Central memory CD8-positive, alpha-beta T cell (primary cell): ENCODE results near the gene B3GNT8.

Source experiments
- ATAC-seq: fragments of 150-1000 bp; cut with Tn5 transposase; replicated peaks from 2 replicates; pipeline ENCODE4 v1.10.0; 2022; ENCODE audit warnings: mild to moderate bottlenecking, moderate FRiP score, moderate number of reproducible peaks; ENCODE audit not compliant: poor library complexity, severe bottlenecking; ENCODE audit errors: extremely low read depth
- DNase-seq, 2 donors: peaks; one replicate each; pipeline ENCODE4 v3.0.0; 2021; ENCODE audit warnings: low spot score in 2 of 2
- H3K27ac Mint-ChIP-seq: one replicate; pipeline ENCODE4 v1.8.0; 2022; ENCODE audit warnings: low read depth, mild to moderate bottlenecking, moderate library complexity, mixed read lengths
- H3K27me3 Mint-ChIP-seq: one replicate; pipeline ENCODE4 v1.8.0; 2022; ENCODE audit warnings: mixed read lengths
- H3K36me3 Mint-ChIP-seq: one replicate; pipeline ENCODE4 v1.8.0; 2022; ENCODE audit warnings: mild to moderate bottlenecking, moderate library complexity, mixed read lengths; ENCODE audit not compliant: insufficient read depth
- H3K4me1 Mint-ChIP-seq: one replicate; pipeline ENCODE4 v1.8.0; 2022; ENCODE audit warnings: mixed read lengths
- H3K4me3 Mint-ChIP-seq: one replicate; pipeline ENCODE4 v1.8.0; 2022; ENCODE audit warnings: mild to moderate bottlenecking, moderate library complexity, mixed read lengths
- H3K9me3 Mint-ChIP-seq: one replicate; pipeline ENCODE4 v1.8.0; 2022; ENCODE audit warnings: mixed read lengths

Gene B3GNT8

GRCh38 chr19:41431426-41432386 lies 4.5 kb upstream of the B3GNT8 start:
- Mint-ChIP-seq H3K27me3 (no peaks in the 10 kb centered on the region), H3K4me3 (no peak overlapping the region), H3K9me3 (no peaks in the 10 kb centered on the region), H3K27ac (peak overlapping the region; percentile 74), H3K4me1 (peaks cover 21% of the 10 kb centered on the region), H3K36me3 (peaks cover 23% of the 10 kb centered on the region)
- ATAC-seq (no peak), DNase-seq (no peak)

DNA sequence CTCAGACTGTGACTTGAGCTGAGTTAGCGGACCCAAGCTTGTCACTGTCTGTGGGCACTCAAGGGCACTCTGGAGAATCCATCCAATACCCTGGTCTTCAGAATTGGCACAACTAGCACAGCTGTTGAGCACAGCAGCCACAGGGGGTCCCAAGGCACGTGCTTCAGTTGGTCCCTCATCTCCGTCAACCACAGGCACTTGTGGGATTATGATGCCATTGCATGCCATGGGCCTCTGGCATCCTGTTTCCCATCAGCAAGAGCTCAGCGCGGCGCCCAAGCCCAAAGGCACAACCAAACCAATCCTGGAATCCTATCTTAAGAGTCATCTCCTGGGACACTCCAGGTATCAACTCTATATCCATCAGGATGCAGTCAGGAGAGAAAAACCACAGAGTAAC lies 3.7 kb upstream of the B3GNT8 start:
- Mint-ChIP-seq H3K4me3 (no peak overlapping the region), H3K4me1 (peaks cover 21% of the 10 kb centered on the region), H3K36me3 (peaks cover 24% of the 10 kb centered on the region), H3K9me3 (no peaks in the 10 kb centered on the region), H3K27me3 (no peaks in the 10 kb centered on the region), H3K27ac (no peak overlapping the region)
- DNase-seq (no peak), ATAC-seq (no peak)

DNA sequence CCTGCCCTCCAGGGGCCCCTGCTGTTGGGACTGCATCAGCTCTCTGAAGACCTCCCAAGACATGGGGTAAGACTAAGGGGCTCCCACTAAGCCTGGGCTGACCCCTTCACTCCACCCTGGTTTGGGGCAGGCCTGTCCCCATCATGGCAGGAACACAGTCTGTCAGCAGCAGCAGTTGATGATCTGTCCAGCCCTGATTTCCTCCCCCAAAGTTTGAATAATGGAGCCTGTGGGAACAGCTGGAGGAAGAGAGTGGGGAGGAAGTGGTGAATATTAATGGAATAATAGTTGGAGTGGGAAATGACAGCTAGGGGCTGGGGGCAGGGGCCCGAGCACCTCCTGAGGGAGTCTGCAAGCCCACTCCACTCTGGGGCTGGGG lies 1.3 kb upstream of the B3GNT8 start:
- H3K27ac Mint-ChIP-seq, result peak overlapping the region; percentile 92
- no peak for ATAC-seq
- no peaks in the 10 kb centered on the region for H3K9me3 Mint-ChIP-seq
- no peaks in the 10 kb centered on the region for H3K27me3 Mint-ChIP-seq
- H3K36me3 Mint-ChIP-seq, result peaks cover 18% of the 10 kb centered on the region
- no peak for DNase-seq
- peak overlapping the region; percentile 84 for H3K4me3 Mint-ChIP-seq
- peaks cover 21% of the 10 kb centered on the region for H3K4me1 Mint-ChIP-seq

GRCh38 chr19:41427647-41428480 lies 690 bp upstream of the B3GNT8 start:
- Mint-ChIP-seq H3K27me3 (no peaks in the 10 kb centered on the region), H3K9me3 (no peaks in the 10 kb centered on the region), H3K27ac (peak overlapping the region; percentile 92), H3K36me3 (peaks cover 21% of the 10 kb centered on the region), H3K4me1 (peaks cover 21% of the 10 kb centered on the region), H3K4me3 (peak overlapping the region; percentile 84)
- DNase-seq (peak; percentile 36 to 49), ATAC-seq (peak; percentile 88)

- Mint-ChIP-seq H3K4me3 (peak overlapping the region; percentile 84), H3K27ac (peak overlapping the region; percentile 92), H3K36me3 (peaks cover 28% of the 10 kb centered on the region), H3K27me3 (no peaks in the 10 kb centered on the region), H3K9me3 (no peaks in the 10 kb centered on the region), H3K4me1 (peaks cover 25% of the 10 kb centered on the region)
- ATAC-seq, result no peak
- no peak for DNase-seq
These were observed 895 bp downstream of the B3GNT8 start for GRCh38 chr19:41426116-41426841.

GRCh38 chr19:41425174-41426115 lies 1.7 kb downstream of the B3GNT8 start:
- H3K4me1 Mint-ChIP-seq, result peaks cover 25% of the 10 kb centered on the region
- peak overlapping the region; percentile 84 for H3K4me3 Mint-ChIP-seq
- no peaks in the 10 kb centered on the region for H3K9me3 Mint-ChIP-seq
- peaks cover 29% of the 10 kb centered on the region for H3K36me3 Mint-ChIP-seq
- H3K27ac Mint-ChIP-seq, result no peak overlapping the region
- DNase-seq (no peak), ATAC-seq (no peak)
- H3K27me3 Mint-ChIP-seq, result no peaks in the 10 kb centered on the region

GRCh38 chr19:41424335-41425173 lies 2.6 kb downstream of the B3GNT8 start:
- Mint-ChIP-seq H3K4me1 (peaks cover 25% of the 10 kb centered on the region), H3K27ac (no peak overlapping the region), H3K27me3 (no peaks in the 10 kb centered on the region), H3K9me3 (no peaks in the 10 kb centered on the region), H3K4me3 (no peak overlapping the region), H3K36me3 (peaks cover 34% of the 10 kb centered on the region)
- ATAC-seq, result no peak
- DNase-seq, result no peak

DNA sequence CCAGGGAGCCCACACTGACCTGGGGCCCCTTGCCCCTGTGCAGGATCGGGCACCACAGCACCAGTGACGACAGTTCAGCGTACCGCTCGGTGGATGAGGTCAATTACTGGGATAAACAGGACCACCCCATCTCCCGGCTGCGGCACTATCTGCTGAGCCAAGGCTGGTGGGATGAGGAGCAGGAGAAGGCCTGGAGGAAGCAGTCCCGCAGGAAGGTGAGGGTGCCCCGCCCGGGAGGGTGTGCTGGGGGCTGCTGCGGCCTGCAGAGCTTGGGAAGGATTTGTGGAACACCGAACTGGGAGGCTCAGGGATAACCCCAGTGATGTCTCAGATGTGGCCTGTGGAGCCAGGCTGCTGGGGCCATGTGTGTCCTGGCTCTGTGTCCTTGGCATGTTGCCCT lies 4.2 kb downstream of the B3GNT8 start:
- peaks cover 38% of the 10 kb centered on the region for H3K36me3 Mint-ChIP-seq
- H3K27me3 Mint-ChIP-seq, result no peaks in the 10 kb centered on the region
- H3K9me3 Mint-ChIP-seq, result no peaks in the 10 kb centered on the region
- no peak for ATAC-seq
- H3K4me1 Mint-ChIP-seq, result peaks cover 16% of the 10 kb centered on the region
- no peak for DNase-seq
- no peak overlapping the region for H3K4me3 Mint-ChIP-seq
- H3K27ac Mint-ChIP-seq, result no peak overlapping the region

GRCh38 chr19:41422456-41422855 lies 4.7 kb downstream of the B3GNT8 start:
- H3K36me3 Mint-ChIP-seq, result peaks cover 39% of the 10 kb centered on the region
- H3K4me3 Mint-ChIP-seq, result no peak overlapping the region
- peaks cover 11% of the 10 kb centered on the region for H3K4me1 Mint-ChIP-seq
- no peaks in the 10 kb centered on the region for H3K27me3 Mint-ChIP-seq
- no peak for DNase-seq
- ATAC-seq, result no peak
- no peak overlapping the region for H3K27ac Mint-ChIP-seq
- no peaks in the 10 kb centered on the region for H3K9me3 Mint-ChIP-seq

DNA sequence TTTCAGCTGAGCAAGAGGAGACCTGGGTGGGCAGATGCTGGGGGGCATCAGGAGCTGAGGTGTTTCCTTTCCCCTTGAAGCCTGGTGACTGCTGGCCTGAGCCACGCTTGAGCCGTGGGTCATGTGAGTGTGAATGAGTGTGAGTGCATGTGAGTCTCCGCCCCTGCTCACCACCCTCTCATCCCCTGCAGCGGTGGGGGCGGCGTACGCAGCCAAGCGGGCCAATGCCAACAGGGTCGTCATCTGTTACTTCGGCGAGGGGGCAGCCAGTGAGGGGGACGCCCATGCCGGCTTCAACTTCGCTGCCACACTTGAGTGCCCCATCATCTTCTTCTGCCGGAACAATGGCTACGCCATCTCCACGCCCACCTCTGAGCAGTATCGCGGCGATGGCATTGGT lies 5.2 kb downstream of the B3GNT8 start:
- DNase-seq, result no peak
- peak overlapping the region; percentile 17 for H3K27ac Mint-ChIP-seq
- peaks cover 42% of the 10 kb centered on the region for H3K36me3 Mint-ChIP-seq
- H3K4me3 Mint-ChIP-seq, result no peak overlapping the region
- H3K4me1 Mint-ChIP-seq, result peaks cover 11% of the 10 kb centered on the region
- no peaks in the 10 kb centered on the region for H3K9me3 Mint-ChIP-seq
- H3K27me3 Mint-ChIP-seq, result no peaks in the 10 kb centered on the region
- no peak for ATAC-seq

DNA sequence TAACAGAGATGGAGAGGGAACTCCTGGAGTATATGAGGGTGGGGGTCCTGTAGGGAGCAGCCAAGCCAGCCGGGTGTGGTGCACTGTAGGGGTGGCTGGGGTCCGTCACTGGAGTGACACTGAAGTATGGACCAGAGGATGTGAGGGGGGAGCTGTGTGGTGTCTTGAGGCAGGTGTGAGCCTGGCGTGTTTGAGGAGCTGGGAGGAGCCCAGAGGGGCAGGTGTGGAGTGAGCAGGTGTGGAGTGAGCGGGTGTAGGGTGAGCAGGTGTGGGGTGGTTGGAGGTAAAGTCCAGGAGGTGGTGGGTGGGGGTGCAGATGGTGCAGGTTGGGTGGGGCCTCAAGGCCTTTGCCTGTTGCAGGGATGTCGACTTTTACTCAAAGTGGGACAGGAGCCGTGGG lies 5.9 kb downstream of the B3GNT8 start:
- no peaks in the 10 kb centered on the region for H3K27me3 Mint-ChIP-seq
- H3K9me3 Mint-ChIP-seq, result no peaks in the 10 kb centered on the region
- ATAC-seq (no peak), DNase-seq (no peak)
- no peak overlapping the region for H3K4me3 Mint-ChIP-seq
- peak overlapping the region; percentile 17 for H3K27ac Mint-ChIP-seq
- peaks cover 39% of the 10 kb centered on the region for H3K36me3 Mint-ChIP-seq
- peaks cover 11% of the 10 kb centered on the region for H3K4me1 Mint-ChIP-seq
